ENCODE data around the gene NFIB.

DNA sequence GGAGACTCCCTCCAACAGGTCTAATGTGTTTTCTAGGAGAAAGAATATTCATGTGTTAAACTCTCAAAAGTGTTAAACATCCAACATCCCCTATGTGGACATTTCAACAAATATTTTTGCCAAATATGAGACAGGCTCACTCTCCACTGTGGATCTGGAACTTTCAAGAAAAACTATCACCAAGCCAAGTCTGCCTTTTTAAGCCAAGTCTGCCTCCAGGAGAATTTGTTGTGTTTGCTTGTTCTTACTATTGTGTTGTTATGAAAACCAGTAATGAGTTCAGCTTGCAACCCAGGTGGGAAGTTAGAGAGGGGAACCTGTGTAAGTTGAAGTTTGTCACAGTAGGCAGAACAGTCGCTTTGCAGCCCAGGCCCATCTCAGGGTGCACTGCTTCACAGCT is 228.1 kb downstream of the NFIB start:
- TF ChIP-seq PHF8 (IDR thresholded peaks at IDR 0.05; ENCODE audit: borderline replicate concordance, low read depth) (no peak), RFX5 (IDR thresholded peaks at IDR 0.05) (no peak), POLR2A (IDR thresholded peaks at IDR 0.05; ENCODE audit: low read length) (no peak), SMC3 (IDR thresholded peaks at IDR 0.05) (no peak), GATA3 (IDR thresholded peaks at IDR 0.05; ENCODE audit: borderline replicate concordance) (no peak), KDM1A (IDR thresholded peaks at IDR 0.05; ENCODE audit: low read depth) (no peak), EP300 (IDR thresholded peaks at IDR 0.05) (no peak), MYC (IDR thresholded peaks at IDR 0.05; ENCODE audit: borderline replicate concordance, low read length) (no peak), RAD21 (conservative IDR thresholded peaks at IDR 0.05 in 1 of 2, IDR thresholded peaks at IDR 0.05 in 1 of 2) (no peak), CEBPB (IDR thresholded peaks at IDR 0.05) (no peak)
- TF ChIP-seq, protein P1, sequence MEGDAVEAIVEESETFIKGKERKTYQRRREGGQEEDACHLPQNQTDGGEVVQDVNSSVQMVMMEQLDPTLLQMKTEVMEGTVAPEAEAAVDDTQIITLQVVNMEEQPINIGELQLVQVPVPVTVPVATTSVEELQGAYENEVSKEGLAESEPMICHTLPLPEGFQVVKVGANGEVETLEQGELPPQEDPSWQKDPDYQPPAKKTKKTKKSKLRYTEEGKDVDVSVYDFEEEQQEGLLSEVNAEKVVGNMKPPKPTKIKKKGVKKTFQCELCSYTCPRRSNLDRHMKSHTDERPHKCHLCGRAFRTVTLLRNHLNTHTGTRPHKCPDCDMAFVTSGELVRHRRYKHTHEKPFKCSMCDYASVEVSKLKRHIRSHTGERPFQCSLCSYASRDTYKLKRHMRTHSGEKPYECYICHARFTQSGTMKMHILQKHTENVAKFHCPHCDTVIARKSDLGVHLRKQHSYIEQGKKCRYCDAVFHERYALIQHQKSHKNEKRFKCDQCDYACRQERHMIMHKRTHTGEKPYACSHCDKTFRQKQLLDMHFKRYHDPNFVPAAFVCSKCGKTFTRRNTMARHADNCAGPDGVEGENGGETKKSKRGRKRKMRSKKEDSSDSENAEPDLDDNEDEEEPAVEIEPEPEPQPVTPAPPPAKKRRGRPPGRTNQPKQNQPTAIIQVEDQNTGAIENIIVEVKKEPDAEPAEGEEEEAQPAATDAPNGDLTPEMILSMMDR (IDR thresholded peaks at IDR 0.05), result no peak
- TF ChIP-seq, protein P2, sequence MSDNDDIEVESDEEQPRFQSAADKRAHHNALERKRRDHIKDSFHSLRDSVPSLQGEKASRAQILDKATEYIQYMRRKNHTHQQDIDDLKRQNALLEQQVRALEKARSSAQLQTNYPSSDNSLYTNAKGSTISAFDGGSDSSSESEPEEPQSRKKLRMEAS (IDR thresholded peaks at IDR 0.05), result no peak
- TF ChIP-seq, protein P3, sequence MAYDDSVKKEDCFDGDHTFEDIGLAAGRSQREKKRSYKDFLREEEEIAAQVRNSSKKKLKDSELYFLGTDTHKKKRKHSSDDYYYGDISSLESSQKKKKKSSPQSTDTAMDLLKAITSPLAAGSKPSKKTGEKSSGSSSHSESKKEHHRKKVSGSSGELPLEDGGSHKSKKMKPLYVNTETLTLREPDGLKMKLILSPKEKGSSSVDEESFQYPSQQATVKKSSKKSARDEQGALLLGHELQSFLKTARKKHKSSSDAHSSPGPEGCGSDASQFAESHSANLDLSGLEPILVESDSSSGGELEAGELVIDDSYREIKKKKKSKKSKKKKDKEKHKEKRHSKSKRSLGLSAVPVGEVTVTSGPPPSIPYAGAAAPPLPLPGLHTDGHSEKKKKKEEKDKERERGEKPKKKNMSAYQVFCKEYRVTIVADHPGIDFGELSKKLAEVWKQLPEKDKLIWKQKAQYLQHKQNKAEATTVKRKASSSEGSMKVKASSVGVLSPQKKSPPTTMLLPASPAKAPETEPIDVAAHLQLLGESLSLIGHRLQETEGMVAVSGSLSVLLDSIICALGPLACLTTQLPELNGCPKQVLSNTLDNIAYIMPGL (CRISPR knock-in tag; IDR thresholded peaks at IDR 0.05; ENCODE audit: borderline replicate concordance), result no peak

Data from A549 (cell line).